ENCODE measurements around the gene ADCY2. TPM values are rescaled to one million over a fixed set of nuclear protein-coding genes. Genes with fewer than 3 reads are reported as not detected.

Gene ADCY2
- total and polyA plus RNA-seq, 9 of the 15 experiments (the other 6 are each of a cell fraction or from before 2014, with no cell fraction given), result 0.01 to 0.15 (median 0.03) TPM; not detected in 5

GRCh38 chr5:7493622-7494021 is 97.7 kb downstream of the ADCY2 start:
- no peak for DNase-seq (ENCODE audit: extremely low read depth in 1 of 4, low spot score in 3 of 4)
- in situ Hi-C loops (cut with MboI) (no loop called here), intact Hi-C loops (cut with micrococcal nuclease) (no loop called here)
- ChIA-PET CTCF (ENCODE audit: low intra/inter-chr PET ratio) (no interaction called here), POLR2A (no interaction called here)
- no peaks in the 10 kb centered on the region for H3K36me3 ChIP-seq (ENCODE audit: control insufficient read depth, insufficient read depth, low read length)
- H2AFZ ChIP-seq (ENCODE audit: low read depth, low read length), result no peak overlapping the region
- H4K20me1 ChIP-seq (replicated peaks; ENCODE audit: control insufficient read depth, insufficient read depth, low read length), result no peaks in the 10 kb centered on the region
- no TSS peak for BruUV-seq (replicated peaks)
- H3K9ac ChIP-seq (ENCODE audit: insufficient read depth in 1 of 2, low read depth in 2 of 2, low read length in 2 of 2), result no peak overlapping the region
- no peak overlapping the region for H3K4me3 ChIP-seq
- 1% methylated on average over 5 of the region's 5 CpGs for WGBS (ENCODE audit: insufficient coverage, low coverage, missing lambda C conversion rate)
- H3K27ac ChIP-seq (ENCODE audit: extremely low read depth, low read depth, low read length), result no peak overlapping the region
- no peaks in the 10 kb centered on the region for H3K4me1 ChIP-seq (replicated peaks in 1 of 2; ENCODE audit: control insufficient read depth in 2 of 2, insufficient read depth in 2 of 2, low read length in 2 of 2)
- TF ChIP-seq SPI1 (IDR thresholded peaks at IDR 0.05; ENCODE audit: borderline replicate concordance, low read depth, low read length) (peak; percentile 88; the same call in 1 of the 2 replicates), C11orf30 (IDR thresholded peaks at IDR 0.05; ENCODE audit: low read depth) (peak; percentile 27; the same call in 1 of the 2 replicates), ZNF639 (CRISPR knock-in tag; conservative IDR thresholded peaks at IDR 0.05 in 1 of 2, IDR thresholded peaks at IDR 0.05 in 1 of 2) (no peak), NFE2 (IDR thresholded peaks at IDR 0.05; ENCODE audit: low read depth) (peak; percentile 48), PYGO2 (tag; IDR thresholded peaks at IDR 0.05) (no peak)
- H3K4me2 ChIP-seq (ENCODE audit: insufficient read depth, low read length), result no peak overlapping the region
- H3K27me3 ChIP-seq (ENCODE audit: control insufficient read depth in 2 of 2, insufficient read depth in 2 of 2, low read length in 2 of 2), result no peaks in the 10 kb centered on the region
- no peaks in the 10 kb centered on the region for H3K9me3 ChIP-seq (replicated peaks; ENCODE audit: control insufficient read depth, insufficient read depth, low read depth, low read length)
- H3K9me1 ChIP-seq (ENCODE audit: control insufficient read depth, insufficient read depth, low read length), result no peaks in the 10 kb centered on the region
- no peak for ATAC-seq
- H3K79me2 ChIP-seq (ENCODE audit: control insufficient read depth, insufficient read depth, low read length), result no peaks in the 10 kb centered on the region
- FAIRE-seq, result no peak

Measured in K562 (cell line).